WTC11 (cell line): ENCODE measurements around the gene RIPPLY3.

Experiments
- CTCF ChIP-seq: fragments of 200-600 bp; IDR thresholded peaks from 2 replicates; pipeline ENCODE4 v1.8.0; 2022; ENCODE audit warnings: antibody characterized with exemption
- E2F4 ChIP-seq: sonication (generic); formaldehyde crosslinking; IDR thresholded peaks from 2 replicates; pipeline ENCODE4 v1.8.1; 2022; ENCODE audit warnings: low read depth, mild to moderate bottlenecking, moderate library complexity, missing genetic modification reagents, borderline replicate concordance
- FOXJ3 ChIP-seq: sonication (generic); formaldehyde crosslinking; IDR thresholded peaks from 2 replicates; pipeline ENCODE4 v1.9.0; 2021; ENCODE audit warnings: missing genetic modification reagents, mild to moderate bottlenecking, borderline replicate concordance
- SP1 ChIP-seq: sonication (generic); formaldehyde crosslinking; conservative IDR thresholded peaks from 2 replicates; pipeline ENCODE4 v1.8.1; 2022; ENCODE audit warnings: missing genetic modification reagents
- TEAD4 ChIP-seq: sonication (generic); formaldehyde crosslinking; IDR thresholded peaks from 2 replicates; pipeline ENCODE4 v1.8.0; 2022; ENCODE audit warnings: mild to moderate bottlenecking, missing genetic modification reagents
- ZNF317 ChIP-seq: sonication (generic); formaldehyde crosslinking; IDR thresholded peaks from 2 replicates; pipeline ENCODE4 v1.8.1; 2023; ENCODE audit warnings: low read depth, mild to moderate bottlenecking, moderate library complexity, missing genetic modification reagents, borderline replicate concordance

- TF ChIP-seq CTCF (no peak), TEAD4 (CRISPR knock-in tag) (no peak), ZNF317 (no peak), E2F4 (no peak), SP1 (CRISPR knock-in tag) (no peak), FOXJ3 (CRISPR knock-in tag) (no peak)
Observed at GRCh38 chr21:36964398-36964797, 42.1 kb upstream of the RIPPLY3 start.
